Measurements from ENCODE around the gene HEXIM2. TPM values are rescaled to one million over a fixed set of nuclear protein-coding genes. Genes with fewer than 3 reads are reported as not detected.

Gene HEXIM2
- total RNA-seq, 2 experiments from 2014 or later: 1.3 to 1.5 TPM

DNA sequence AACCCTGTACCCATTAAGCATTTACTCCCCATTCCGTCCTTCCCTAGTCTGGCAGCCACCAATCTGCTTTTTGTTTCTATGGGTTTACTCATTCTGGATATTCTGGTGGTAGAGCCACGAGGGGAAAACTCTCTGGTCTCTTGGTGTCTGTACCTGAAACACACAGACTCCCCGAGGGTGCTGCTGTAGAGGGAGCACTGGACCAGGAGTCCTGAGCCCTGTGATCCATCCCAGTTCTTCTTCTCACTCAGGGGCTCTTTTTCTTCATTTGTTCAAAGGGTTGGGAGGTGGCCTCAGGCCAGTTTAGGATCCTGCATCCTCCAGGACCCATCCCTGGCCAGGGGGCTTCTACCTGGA, 14.1 kb downstream of the HEXIM2 start:
- no peak overlapping the region for H3K4me3 ChIP-seq (ENCODE audit: low read length)
- ChIA-PET CTCF (interaction anchor here (1.0 to 1.7 kb wide), 3 partner anchors 22 to 41 kb away, joined by 3 to 4 read pairs (median 4); no protein-coding TSS in a partner anchor), POLR2A (no interaction called here)
- H3K27ac Mint-ChIP-seq: no peak overlapping the region
- no peak for TF ChIP-seq CTCF (IDR thresholded peaks at IDR 0.05)
- no peaks in the 10 kb centered on the region for H3K36me3 Mint-ChIP-seq (ENCODE audit: low read depth)
- H3K4me1 Mint-ChIP-seq (ENCODE audit: low read depth): peaks cover 24% of the 10 kb centered on the region
- H3K27me3 Mint-ChIP-seq: no peaks in the 10 kb centered on the region
- DNase-seq: no peak
- peaks cover 23% of the 10 kb centered on the region for H3K4me1 ChIP-seq (ENCODE audit: insufficient read depth, low read length)
- H3K9me3 ChIP-seq (ENCODE audit: control insufficient read depth in 1 of 2, insufficient read depth in 1 of 2, low read length in 2 of 2): no peaks in the 10 kb centered on the region
- no peak overlapping the region for H3K27ac ChIP-seq (ENCODE audit: low read depth in 1 of 2, low read length in 2 of 2)
- intact Hi-C loops (cut with DNase I, micrococcal nuclease): no loop called here
- H3K36me3 ChIP-seq (ENCODE audit: insufficient read depth, low read length): no peaks in the 10 kb centered on the region
- H3K27me3 ChIP-seq (ENCODE audit: control insufficient read depth in 1 of 2, insufficient read depth in 2 of 2, low read length in 2 of 2): no peaks in the 10 kb centered on the region
- peak overlapping the region; percentile 20 for H3K4me3 Mint-ChIP-seq
- H3K9me3 Mint-ChIP-seq: no peaks in the 10 kb centered on the region
- no peak for ATAC-seq (ENCODE audit: poor library complexity)

DNA sequence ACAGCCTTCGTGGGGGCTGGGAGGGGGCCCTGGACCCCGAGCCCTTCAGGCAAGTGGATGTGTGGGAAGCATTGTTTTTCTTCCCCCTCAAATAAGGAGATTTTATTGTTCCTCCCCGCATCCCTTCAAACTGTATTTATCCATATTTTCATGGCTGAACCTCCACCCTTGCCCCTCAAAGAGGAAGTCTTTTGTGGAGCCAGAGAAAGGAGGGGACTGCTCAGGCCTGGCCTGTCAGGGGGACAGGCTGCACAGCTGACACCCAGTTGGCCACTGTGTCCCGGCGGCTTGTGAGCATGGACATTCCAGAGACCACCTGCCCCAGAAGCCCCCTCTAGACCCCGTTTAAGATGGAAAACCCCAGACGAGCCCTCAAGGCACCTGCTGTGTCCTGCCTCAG, 15.9 kb downstream of the HEXIM2 start:
- intact Hi-C loops (cut with DNase I, micrococcal nuclease): no loop called here
- Mint-ChIP-seq H3K4me1 (ENCODE audit: low read depth) (peaks cover 7% of the 10 kb centered on the region), H3K9me3 (no peaks in the 10 kb centered on the region), H3K27me3 (no peaks in the 10 kb centered on the region), H3K4me3 (no peak overlapping the region), H3K36me3 (ENCODE audit: low read depth) (no peaks in the 10 kb centered on the region), H3K27ac (no peak overlapping the region)
- DNase-seq: no peak
- POLR2A ChIA-PET: no interaction called here
- ATAC-seq (ENCODE audit: poor library complexity): no peak
- peaks cover 8% of the 10 kb centered on the region for H3K4me1 ChIP-seq (ENCODE audit: insufficient read depth, low read length)
- CTCF ChIA-PET: interaction anchor here (1.1 kb wide), 1 partner anchor 26 kb away, joined by 5 read pairs; no protein-coding TSS in a partner anchor
- no peaks in the 10 kb centered on the region for H3K9me3 ChIP-seq (ENCODE audit: control insufficient read depth in 1 of 2, insufficient read depth in 1 of 2, low read length in 2 of 2)
- no peaks in the 10 kb centered on the region for H3K36me3 ChIP-seq (ENCODE audit: insufficient read depth, low read length)
- H3K27me3 ChIP-seq (ENCODE audit: control insufficient read depth in 1 of 2, insufficient read depth in 2 of 2, low read length in 2 of 2): no peaks in the 10 kb centered on the region
- no peak for TF ChIP-seq CTCF (IDR thresholded peaks at IDR 0.05)
- no peak overlapping the region for H3K4me3 ChIP-seq (ENCODE audit: low read length)
- H3K27ac ChIP-seq (ENCODE audit: low read depth in 1 of 2, low read length in 2 of 2): no peak overlapping the region

- ChIA-PET POLR2A (interaction anchor here (1.6 kb wide), 1 partner anchor 34 kb away, joined by 6 read pairs; no protein-coding TSS in a partner anchor), CTCF (interaction anchor here (2.7 kb wide), 1 partner anchor 49 kb away, joined by 11 read pairs; the partner anchor contains the start of gene ACBD4)
- H3K36me3 Mint-ChIP-seq (ENCODE audit: low read depth): no peaks in the 10 kb centered on the region
- no peaks in the 10 kb centered on the region for H3K9me3 Mint-ChIP-seq
- Histone ChIP-seq H3K4me1 (ENCODE audit: insufficient read depth, low read length) (no peaks in the 10 kb centered on the region), H3K4me3 (ENCODE audit: low read length) (no peak overlapping the region), H3K9me3 (ENCODE audit: control insufficient read depth in 1 of 2, insufficient read depth in 1 of 2, low read length in 2 of 2) (no peaks in the 10 kb centered on the region), H3K36me3 (ENCODE audit: insufficient read depth, low read length) (no peaks in the 10 kb centered on the region), H3K27ac (ENCODE audit: low read depth in 1 of 2, low read length in 2 of 2) (no peak overlapping the region), H3K27me3 (ENCODE audit: control insufficient read depth in 1 of 2, insufficient read depth in 2 of 2, low read length in 2 of 2) (no peaks in the 10 kb centered on the region)
- intact Hi-C loops (cut with DNase I, micrococcal nuclease): no loop called here
- H3K27me3 Mint-ChIP-seq: no peaks in the 10 kb centered on the region
- H3K27ac Mint-ChIP-seq: no peak overlapping the region
- DNase-seq (no peak), ATAC-seq (ENCODE audit: poor library complexity) (no peak)
- H3K4me3 Mint-ChIP-seq: no peak overlapping the region
- H3K4me1 Mint-ChIP-seq (ENCODE audit: low read depth): no peaks in the 10 kb centered on the region
- no peak for TF ChIP-seq CTCF (IDR thresholded peaks at IDR 0.05)
Observed at GRCh38 chr17:45184144-45184543, 22.5 kb downstream of the HEXIM2 start.

Data from CD4-positive, alpha-beta T cell (primary cell).